HL-60 (cell line): ENCODE measurements around the gene DPEP2.
"Not testable (repeated sequence)": the region's sequence is repeated elsewhere in the genome, so short reads cannot be mapped to it uniquely, and the experiment has no call there.

Experiments
- DNase-seq, 2 experiments: peaks; one replicate each; pipeline ENCODE4 v3.0.0-alpha.2; 2010 to 2020; ENCODE audit warnings: low read depth in 1 of 2, low spot score in 1 of 2
- H3K27ac ChIP-seq: fragments of 250-450 bp; sonication (Bioruptor Pico); replicated peaks from 2 replicates; pipeline ENCODE4 v1.5.1; 2020; ENCODE audit warnings: mild to moderate bottlenecking, moderate library complexity
- H3K27me3 ChIP-seq: fragments of 250-450 bp; sonication (Bioruptor Pico); 2 replicates; pipeline ENCODE4 v1.5.1; 2021; ENCODE audit warnings: mild to moderate bottlenecking, moderate library complexity; ENCODE audit not compliant: insufficient read depth, poor library complexity, severe bottlenecking
- H3K4me3 ChIP-seq: replicated peaks from 2 replicates; pipeline ENCODE4 v1.5.1; 2011; ENCODE audit warnings: mild to moderate bottlenecking, control low read depth, low read length; ENCODE audit not compliant: insufficient read depth
- GABPA ChIP-seq: IDR thresholded peaks from 2 replicates; pipeline ENCODE4 v1.6.1; 2012; ENCODE audit warnings: low read depth
- POLR2AphosphoS5 ChIP-seq: IDR thresholded peaks from 2 replicates; pipeline ENCODE4 v1.6.1; 2012; ENCODE audit warnings: low read depth
- SPI1 ChIP-seq: IDR thresholded peaks from 2 replicates; pipeline ENCODE4 v1.6.1; 2012; ENCODE audit warnings: low read depth, mild to moderate bottlenecking, borderline replicate concordance
- TF ChIP-seq, protein P1 (sequence below): IDR thresholded peaks from 2 replicates; pipeline ENCODE4 v1.6.1; 2012; ENCODE audit warnings: low read depth; ENCODE audit not compliant: insufficient replicate concordance
- TF ChIP-seq, protein P2 (sequence below): IDR thresholded peaks from one replicate; pipeline ENCODE4 v1.5.1; 2011; ENCODE audit warnings: low read length, control low read depth, inconsistent platforms; ENCODE audit not compliant: insufficient read depth

DPEP2 gene

DNA sequence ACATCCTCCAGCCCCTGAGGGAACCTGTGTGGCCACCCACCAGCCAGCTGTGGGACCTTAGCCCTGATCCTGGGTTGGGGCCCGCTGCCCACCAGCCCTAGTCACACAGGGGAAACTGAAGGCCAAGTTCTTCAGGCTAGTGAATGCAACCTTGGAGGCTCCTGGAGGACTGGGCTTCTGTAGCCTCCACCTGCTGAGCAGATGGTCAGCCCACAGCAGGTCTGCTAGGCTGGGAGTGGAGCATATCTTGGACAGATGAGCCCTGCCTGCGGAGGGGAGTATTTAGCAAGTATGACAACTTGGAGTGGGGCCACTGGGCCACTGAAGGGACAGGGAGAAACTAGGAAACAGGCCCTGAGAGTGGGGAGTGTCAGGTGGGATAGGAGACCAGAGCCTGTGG is 23.1 kb downstream of the DPEP2 start:
- no peaks in the 10 kb centered on the region for H3K27me3 ChIP-seq
- no peak for DNase-seq
- no peak overlapping the region for H3K27ac ChIP-seq
- TF ChIP-seq, protein P1, sequence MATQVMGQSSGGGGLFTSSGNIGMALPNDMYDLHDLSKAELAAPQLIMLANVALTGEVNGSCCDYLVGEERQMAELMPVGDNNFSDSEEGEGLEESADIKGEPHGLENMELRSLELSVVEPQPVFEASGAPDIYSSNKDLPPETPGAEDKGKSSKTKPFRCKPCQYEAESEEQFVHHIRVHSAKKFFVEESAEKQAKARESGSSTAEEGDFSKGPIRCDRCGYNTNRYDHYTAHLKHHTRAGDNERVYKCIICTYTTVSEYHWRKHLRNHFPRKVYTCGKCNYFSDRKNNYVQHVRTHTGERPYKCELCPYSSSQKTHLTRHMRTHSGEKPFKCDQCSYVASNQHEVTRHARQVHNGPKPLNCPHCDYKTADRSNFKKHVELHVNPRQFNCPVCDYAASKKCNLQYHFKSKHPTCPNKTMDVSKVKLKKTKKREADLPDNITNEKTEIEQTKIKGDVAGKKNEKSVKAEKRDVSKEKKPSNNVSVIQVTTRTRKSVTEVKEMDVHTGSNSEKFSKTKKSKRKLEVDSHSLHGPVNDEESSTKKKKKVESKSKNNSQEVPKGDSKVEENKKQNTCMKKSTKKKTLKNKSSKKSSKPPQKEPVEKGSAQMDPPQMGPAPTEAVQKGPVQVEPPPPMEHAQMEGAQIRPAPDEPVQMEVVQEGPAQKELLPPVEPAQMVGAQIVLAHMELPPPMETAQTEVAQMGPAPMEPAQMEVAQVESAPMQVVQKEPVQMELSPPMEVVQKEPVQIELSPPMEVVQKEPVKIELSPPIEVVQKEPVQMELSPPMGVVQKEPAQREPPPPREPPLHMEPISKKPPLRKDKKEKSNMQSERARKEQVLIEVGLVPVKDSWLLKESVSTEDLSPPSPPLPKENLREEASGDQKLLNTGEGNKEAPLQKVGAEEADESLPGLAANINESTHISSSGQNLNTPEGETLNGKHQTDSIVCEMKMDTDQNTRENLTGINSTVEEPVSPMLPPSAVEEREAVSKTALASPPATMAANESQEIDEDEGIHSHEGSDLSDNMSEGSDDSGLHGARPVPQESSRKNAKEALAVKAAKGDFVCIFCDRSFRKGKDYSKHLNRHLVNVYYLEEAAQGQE: no peak
- no peak overlapping the region for H3K4me3 ChIP-seq

DNA sequence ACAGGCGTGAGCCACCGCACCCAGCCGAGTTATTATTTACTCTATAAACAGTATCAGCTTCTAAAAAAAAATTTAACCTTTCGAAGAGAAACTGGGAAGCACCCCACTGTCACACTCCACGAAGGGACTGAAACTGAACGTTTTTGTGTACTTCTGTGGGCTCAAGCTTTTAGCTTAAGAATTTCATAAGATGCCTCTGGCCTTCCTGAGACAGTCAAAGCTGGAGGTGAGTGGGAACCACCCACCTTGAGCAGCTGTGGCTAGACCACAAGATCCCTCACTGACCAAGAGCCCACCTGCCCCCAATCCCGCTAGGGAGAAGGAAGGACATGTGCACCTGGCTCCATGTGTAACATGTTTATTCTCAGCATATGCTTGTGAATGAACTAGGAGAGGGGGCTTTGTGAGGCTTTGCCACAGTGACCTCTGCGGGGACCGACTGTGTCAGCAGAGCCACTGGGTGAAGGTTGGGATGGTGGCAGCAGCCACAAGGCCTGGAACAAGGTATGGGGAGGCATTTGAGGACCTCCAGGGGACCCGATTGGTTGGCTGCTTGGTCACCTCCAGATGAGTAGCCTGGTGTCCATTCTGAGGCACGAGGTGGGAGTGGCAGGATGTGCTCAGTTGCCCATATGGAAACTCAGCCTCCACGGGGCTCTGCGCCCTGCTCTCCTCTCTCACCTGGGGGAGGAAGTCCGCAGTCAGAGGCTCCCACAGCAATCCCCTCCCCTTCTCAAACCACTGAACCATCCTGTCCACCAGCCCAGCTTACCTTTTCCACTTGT is 23.8 kb downstream of the DPEP2 start:
- DNase-seq: no peak
- Histone ChIP-seq H3K27me3 (no peaks in the 10 kb centered on the region), H3K27ac (no peak overlapping the region), H3K4me3 (no peak overlapping the region)
- no peak for TF ChIP-seq SPI1

DNA sequence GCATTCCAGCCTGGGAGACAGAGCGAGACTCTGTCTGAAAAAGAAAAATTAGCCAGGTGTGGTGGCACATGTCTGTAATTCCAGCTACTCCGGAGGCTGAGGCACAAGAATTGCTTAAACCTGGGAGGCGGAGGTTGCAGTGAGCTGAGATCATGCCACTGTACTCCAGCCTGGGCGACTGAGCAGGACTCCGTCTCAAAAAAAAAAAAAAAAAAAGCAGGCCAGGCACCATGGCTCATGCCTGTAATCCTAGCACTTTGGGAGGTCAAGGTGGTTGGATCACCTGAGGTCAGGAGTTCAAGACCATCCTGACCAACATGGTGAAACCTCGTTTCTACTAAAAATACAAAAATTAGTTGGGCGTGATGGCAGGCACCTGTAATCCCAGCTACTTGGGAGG is 27.0 kb downstream of the DPEP2 start:
- not testable (repeated sequence) for H3K27me3 ChIP-seq, H3K4me3 ChIP-seq, DNase-seq, H3K27ac ChIP-seq

DNA sequence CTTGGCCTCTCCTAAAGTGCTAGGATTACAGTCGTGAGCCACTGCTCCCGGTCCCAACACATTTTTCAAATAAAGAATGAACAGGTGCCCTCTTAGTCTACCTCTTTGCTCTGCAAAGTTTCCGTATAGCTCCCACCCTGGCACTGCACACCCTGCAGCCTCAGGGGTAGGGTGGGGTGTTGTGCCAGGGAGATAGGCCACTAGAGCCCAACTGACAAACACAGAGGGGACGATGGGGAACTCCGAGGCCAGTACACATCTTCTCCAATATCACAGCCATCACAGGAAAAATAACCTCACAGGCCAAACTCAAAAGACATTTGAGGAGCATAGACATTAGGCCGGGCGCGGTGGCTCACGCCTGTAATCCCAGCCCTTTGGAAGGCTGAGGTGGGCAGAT is 28.2 kb downstream of the DPEP2 start:
- TF ChIP-seq SPI1 (no peak), GABPA (no peak), POLR2AphosphoS5 (no peak)
- TF ChIP-seq, protein P2, sequence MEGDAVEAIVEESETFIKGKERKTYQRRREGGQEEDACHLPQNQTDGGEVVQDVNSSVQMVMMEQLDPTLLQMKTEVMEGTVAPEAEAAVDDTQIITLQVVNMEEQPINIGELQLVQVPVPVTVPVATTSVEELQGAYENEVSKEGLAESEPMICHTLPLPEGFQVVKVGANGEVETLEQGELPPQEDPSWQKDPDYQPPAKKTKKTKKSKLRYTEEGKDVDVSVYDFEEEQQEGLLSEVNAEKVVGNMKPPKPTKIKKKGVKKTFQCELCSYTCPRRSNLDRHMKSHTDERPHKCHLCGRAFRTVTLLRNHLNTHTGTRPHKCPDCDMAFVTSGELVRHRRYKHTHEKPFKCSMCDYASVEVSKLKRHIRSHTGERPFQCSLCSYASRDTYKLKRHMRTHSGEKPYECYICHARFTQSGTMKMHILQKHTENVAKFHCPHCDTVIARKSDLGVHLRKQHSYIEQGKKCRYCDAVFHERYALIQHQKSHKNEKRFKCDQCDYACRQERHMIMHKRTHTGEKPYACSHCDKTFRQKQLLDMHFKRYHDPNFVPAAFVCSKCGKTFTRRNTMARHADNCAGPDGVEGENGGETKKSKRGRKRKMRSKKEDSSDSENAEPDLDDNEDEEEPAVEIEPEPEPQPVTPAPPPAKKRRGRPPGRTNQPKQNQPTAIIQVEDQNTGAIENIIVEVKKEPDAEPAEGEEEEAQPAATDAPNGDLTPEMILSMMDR: no peak
- TF ChIP-seq, protein P1: no peak
- H3K4me3 ChIP-seq: no peak overlapping the region
- no peak overlapping the region for H3K27ac ChIP-seq
- no peak for DNase-seq
- no peaks in the 10 kb centered on the region for H3K27me3 ChIP-seq

DNA sequence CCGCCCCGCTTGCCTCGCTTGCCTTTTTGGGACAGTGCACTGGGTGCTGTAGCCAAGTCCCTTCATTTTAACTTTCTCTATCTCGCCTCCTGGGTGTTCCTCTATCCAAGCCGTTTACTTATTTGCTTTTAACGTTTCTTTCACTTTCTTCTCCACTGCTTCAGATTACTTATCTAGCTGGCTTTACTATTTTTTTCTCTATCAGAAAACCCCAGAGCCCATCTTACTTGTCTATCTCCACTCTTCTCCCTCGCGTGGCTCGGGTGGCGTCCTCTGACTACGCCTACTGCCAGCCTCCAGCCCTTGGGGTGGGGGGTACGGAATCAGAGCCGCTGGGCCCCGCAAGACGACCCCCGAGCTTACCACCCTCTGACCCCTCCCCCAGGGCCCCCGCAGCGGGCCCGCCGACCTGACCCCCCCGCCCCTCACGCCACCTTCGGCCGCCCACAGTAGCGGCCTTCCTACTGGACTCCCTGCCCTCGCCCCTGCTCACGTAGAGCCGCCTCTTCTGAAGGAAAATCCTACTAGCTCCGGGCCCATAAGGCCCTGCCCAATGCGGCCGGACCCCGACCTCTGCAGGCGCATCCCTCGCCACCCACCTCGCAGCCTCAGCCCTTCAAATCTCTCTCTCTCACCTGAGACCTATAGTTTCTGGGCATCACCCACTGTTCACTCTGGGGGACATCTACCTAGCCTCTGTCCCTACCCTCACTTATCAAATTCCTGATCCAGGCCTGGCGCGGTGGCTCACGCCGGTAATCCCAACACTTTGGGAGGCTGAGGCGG is 29.8 kb downstream of the DPEP2 start:
- H3K27ac ChIP-seq: no peak overlapping the region
- TF ChIP-seq, protein P1: no peak
- no peak for TF ChIP-seq SPI1
- TF ChIP-seq GABPA: no peak
- TF ChIP-seq POLR2AphosphoS5: no peak
- TF ChIP-seq, protein P2: no peak
- H3K27me3 ChIP-seq: no peaks in the 10 kb centered on the region
- no peak for DNase-seq
- H3K4me3 ChIP-seq: peak overlapping the region; percentile 60
